Measurements from ENCODE around the gene PIGS.
"Not testable (repeated sequence)": the region's sequence is repeated elsewhere in the genome, so short reads cannot be mapped to it uniquely, and the experiment has no call there.

PIGS gene

DNA sequence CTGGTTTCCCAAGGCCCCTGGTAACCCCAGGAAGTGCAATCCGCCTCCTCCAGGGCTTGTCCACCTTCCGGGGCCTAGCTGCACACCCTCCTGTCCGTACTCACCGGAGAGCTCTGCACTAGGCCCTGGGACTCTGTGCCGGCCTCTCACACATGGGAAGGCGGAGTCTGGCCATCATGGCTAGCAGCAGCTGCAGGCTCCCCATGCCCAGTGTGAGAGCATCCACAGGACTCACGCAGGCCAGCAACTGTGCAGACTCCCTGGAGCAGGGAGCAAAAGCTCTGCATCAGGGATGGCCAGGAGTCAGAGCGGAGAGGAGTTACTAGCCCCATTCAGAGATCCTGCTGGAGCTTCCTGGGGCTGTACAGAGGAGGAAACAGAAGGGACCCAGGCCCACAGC lies 44.9 kb downstream of the PIGS start:
- TF ChIP-seq CTCF (IDR thresholded peaks at IDR 0.05; ENCODE audit: low read depth, low read length, missing control alignments): no peak
- Histone ChIP-seq H3K36me3 (replicated peaks) (no peaks in the 10 kb centered on the region), H3K27me3 (replicated peaks) (peaks cover 2% of the 10 kb centered on the region), H3K27ac (no peak overlapping the region), H3K4me3 (ENCODE audit: low read depth, low read length) (no peak overlapping the region)
- in situ Hi-C loops (cut with HindIII; ENCODE audit: low pct_ligation_motif_present, low sequenced_read_pairs): no loop called here
- DNase-seq: no peak

DNA sequence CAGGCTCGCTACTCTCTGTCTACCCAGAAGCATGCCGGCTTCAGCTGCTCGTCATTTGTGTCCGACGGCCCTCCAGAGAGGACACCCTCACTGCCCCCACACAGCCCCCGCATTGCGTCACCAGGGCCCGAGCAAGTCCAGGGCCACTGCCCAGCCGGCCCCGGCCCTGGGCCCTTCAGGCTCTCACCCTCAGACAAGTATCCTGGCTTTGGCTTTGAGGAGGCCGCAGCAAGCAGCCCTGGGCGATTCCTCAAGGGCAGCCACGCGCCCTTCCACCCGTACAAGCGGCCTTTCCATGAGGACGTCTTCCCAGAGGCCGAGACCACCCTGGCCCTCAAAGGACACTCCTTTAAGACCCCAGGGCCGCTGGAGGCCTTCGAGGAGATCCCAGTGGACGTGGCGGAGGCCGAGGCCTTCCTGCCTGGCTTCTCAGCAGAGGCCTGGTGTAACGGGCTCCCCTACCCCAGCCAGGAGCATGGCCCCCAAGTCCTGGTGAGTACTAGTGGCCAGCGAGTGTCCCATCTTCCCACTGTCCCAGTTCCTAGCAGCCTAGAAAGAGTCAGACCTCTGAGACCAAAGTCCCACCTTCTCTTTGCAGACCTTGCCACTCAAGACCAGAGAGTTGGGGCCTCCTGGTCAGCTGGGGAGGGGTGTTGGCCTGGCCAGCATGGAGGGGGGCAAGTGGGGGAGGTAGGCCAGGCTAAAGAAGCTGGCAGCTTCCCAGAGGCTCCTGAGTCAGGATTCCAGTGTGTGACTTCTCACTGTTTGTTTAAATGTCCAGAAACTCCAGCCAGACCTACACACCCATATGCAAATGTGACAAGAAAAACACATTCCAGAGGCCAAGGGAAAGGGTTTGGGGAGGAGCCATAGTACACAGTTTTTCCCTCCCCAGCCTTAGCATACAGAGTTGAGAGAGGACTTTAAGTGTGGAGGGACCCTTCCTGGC lies 46.6 kb downstream of the PIGS start:
- H3K36me3 ChIP-seq (replicated peaks): no peaks in the 10 kb centered on the region
- peak; percentile 35 for DNase-seq
- in situ Hi-C loops (cut with HindIII; ENCODE audit: low pct_ligation_motif_present, low sequenced_read_pairs): no loop called here
- no peak for TF ChIP-seq CTCF (IDR thresholded peaks at IDR 0.05; ENCODE audit: low read depth, low read length, missing control alignments)
- peaks cover 2% of the 10 kb centered on the region for H3K27me3 ChIP-seq (replicated peaks)
- no peak overlapping the region for H3K27ac ChIP-seq
- H3K4me3 ChIP-seq (ENCODE audit: low read depth, low read length): no peak overlapping the region

DNA sequence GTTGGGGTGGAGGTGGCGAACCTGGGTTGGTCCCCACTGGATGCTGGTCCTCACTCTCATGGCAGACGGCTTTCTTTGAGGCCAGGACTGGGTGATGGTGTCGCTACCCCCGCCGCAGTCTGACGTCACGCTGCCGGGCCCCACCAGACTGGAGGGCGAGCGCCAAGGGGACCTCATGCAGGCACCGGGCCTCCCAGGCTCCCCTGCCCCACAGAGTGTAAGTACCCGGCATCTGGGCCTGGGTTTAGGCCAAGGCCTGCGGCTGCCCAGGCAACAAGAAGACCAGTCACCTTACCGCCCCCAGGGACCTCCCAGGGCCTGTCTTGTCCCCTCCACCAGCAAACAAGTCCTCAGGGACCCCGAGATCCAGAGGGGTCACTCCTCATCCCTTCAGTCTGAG lies 47.4 kb downstream of the PIGS start:
- H3K4me3 ChIP-seq (ENCODE audit: low read depth, low read length): no peak overlapping the region
- H3K36me3 ChIP-seq (replicated peaks): no peaks in the 10 kb centered on the region
- no peak for DNase-seq
- in situ Hi-C loops (cut with HindIII; ENCODE audit: low pct_ligation_motif_present, low sequenced_read_pairs): no loop called here
- no peak for TF ChIP-seq CTCF (IDR thresholded peaks at IDR 0.05; ENCODE audit: low read depth, low read length, missing control alignments)
- no peak overlapping the region for H3K27ac ChIP-seq
- H3K27me3 ChIP-seq (replicated peaks): peaks cover 2% of the 10 kb centered on the region

DNA sequence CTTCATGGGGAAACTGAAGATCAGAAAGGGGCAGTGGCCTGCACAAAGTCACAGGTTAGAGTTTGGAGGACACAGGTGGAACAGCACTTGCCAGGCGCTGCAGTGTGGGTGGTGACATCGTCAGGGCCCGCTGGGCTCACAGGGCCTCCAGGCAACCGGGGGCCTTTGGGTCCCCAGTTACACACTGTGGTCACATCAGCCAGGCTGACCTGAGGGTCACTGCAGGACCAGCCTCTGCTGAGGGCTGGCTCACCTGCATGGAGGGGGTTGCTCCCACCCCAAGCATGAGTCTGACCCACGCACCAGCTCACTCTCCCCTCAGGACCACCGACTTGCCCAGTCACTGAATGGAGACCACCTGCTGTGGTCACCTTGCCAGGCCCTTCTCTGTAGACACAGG lies 48.1 kb downstream of the PIGS start:
- TF ChIP-seq CTCF (IDR thresholded peaks at IDR 0.05; ENCODE audit: low read depth, low read length, missing control alignments): no peak
- no peak overlapping the region for H3K27ac ChIP-seq
- in situ Hi-C loops (cut with HindIII; ENCODE audit: low pct_ligation_motif_present, low sequenced_read_pairs): no loop called here
- no peak for DNase-seq
- H3K4me3 ChIP-seq (ENCODE audit: low read depth, low read length): no peak overlapping the region
- no peaks in the 10 kb centered on the region for H3K36me3 ChIP-seq (replicated peaks)
- peaks cover 2% of the 10 kb centered on the region for H3K27me3 ChIP-seq (replicated peaks)

GRCh38 chr17:28522281-28522680 lies 49.0 kb downstream of the PIGS start:
- in situ Hi-C loops (cut with HindIII; ENCODE audit: low pct_ligation_motif_present, low sequenced_read_pairs): not testable (repeated sequence)

DNA sequence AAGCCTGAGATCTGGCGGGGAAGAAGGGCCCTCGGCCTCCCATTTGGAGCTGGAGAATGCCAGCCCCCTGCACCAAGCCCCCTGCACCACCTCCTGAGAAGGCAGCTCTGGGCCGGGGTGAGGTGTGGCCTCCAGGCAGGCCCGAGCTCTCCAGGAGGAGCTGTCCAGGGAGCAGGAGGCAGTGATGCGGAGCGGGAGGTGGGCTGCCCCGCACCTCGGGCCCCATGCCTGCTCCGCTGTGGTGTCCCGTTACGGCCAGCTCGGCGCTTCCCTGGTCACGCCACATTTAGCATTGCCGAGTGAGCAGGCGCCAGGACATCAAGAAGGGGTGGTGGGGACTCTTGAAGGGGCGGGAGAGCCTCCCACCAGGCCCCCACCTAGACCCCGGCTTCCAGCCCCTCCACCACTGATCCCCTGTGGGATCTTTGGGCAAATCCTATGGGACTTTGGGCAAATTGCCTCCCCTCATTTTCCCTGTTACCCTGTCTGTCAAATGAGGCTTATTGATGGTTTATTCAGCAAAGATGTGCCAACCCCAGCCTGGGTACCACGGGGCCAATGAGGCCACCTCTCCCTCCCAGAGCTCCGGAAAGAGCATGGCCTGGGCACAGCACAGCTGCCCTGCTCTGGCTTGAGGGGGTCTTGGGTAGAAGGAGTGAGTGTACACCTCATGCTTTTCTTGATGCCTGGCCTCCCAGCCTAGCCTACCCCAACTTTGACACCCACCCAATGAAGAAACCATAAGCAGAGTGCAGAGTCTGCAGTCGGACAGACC lies 49.8 kb downstream of the PIGS start:
- in situ Hi-C loops (cut with HindIII; ENCODE audit: low pct_ligation_motif_present, low sequenced_read_pairs): no loop called here
- no peak for TF ChIP-seq CTCF (IDR thresholded peaks at IDR 0.05; ENCODE audit: low read depth, low read length, missing control alignments)
- Histone ChIP-seq H3K36me3 (replicated peaks) (no peaks in the 10 kb centered on the region), H3K27me3 (replicated peaks) (peaks cover 2% of the 10 kb centered on the region), H3K27ac (no peak overlapping the region), H3K4me3 (ENCODE audit: low read depth, low read length) (no peak overlapping the region)
- no peak for DNase-seq

More at GRCh38 chr17:28522281-28522680, 49.0 kb downstream of the PIGS start:
- not testable (repeated sequence) for H3K36me3 ChIP-seq (replicated peaks); DNase-seq; H3K27ac ChIP-seq; H3K27me3 ChIP-seq (replicated peaks); H3K4me3 ChIP-seq (ENCODE audit: low read depth, low read length)

Measured in brain microvascular endothelial cell (primary cell).